ENCODE measurements around the gene AP5Z1.

DNA sequence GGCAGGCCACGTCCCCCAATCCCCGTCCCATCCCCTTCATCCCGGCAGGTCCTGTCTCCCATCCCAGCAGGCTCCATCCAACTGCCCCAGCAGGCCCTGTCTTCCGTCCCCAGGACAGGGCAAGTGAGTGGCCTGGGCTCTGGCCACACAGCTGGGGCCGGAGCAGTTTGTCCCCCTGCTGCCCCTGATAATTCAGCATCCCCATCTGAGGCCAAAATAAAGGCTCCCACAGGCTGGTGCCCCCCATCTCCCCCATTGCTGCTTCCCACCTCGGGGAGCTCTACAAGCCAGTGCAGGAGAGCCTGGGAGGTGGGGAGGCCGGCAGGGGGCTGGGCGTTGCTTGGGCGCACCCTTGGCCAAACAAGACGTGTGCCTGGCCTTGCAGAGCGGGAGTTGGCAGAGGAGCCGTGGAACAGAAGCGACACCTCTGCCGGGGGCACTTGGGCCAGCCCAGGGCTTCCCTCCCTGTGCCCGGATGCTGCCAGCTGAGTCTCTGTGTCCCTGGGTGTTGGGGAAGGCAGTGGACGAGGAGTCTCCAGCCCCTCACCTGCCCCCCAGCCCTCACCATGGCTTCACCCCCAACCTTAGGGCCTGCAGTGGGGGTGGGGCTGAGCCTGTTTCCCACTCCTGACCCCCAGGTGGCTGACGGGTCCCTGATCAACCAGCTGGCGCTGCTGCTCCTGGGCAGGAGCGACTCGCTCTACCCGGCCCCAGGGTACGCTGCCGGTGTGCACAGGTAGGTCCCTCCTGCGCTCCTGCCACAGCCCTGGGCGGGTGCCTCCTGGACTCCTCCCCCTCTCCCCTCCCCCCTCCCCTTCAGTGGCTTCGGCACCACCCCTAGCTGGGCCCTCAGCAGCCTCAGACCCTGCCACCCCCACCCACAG, 14.0 kb downstream of the AP5Z1 start:
- TF ChIP-seq CTCF (IDR thresholded peaks at IDR 0.05) = no peak
- no peak for TF ChIP-seq POLR2A (IDR thresholded peaks at IDR 0.05)
